WTC11 (cell line): ENCODE results near the gene RAPGEF6. TPM values are rescaled to one million over a fixed set of nuclear protein-coding genes. Genes with fewer than 3 reads are reported as not detected.

ENCODE experiments used
- ATAC-seq: fragments of 200-7000 bp; cut with Tn5 transposase; 2 replicates; pipeline ENCODE4 v1.10.0; 2021; ENCODE audit warnings: mild to moderate bottlenecking, moderate library complexity
- CTCF ChIA-PET: fragments of 300-600 bp; sonication (Branson Sonifier 250); formaldehyde crosslinking; loops from one replicate; lab custom pipeline; 2021; ENCODE audit warnings: antibody characterized with exemption; lab: Charles Lee
- POLR2A ChIA-PET: fragments of 350-600 bp; sonication (Branson Sonifier 250); formaldehyde crosslinking; loops from one replicate; lab custom pipeline; 2021; ENCODE audit warnings: antibody characterized with exemption; lab: Charles Lee
- DNase-seq: peaks from one replicate; pipeline ENCODE4 v3.0.0; 2021; ENCODE audit warnings: low spot score
- H3K27ac Mint-ChIP-seq: 2 replicates; pipeline ENCODE4 v1.8.0; 2021; ENCODE audit warnings: mixed read lengths
- H3K27me3 Mint-ChIP-seq: 2 replicates; pipeline ENCODE4 v1.8.0; 2021; ENCODE audit warnings: low read depth, mild to moderate bottlenecking, moderate library complexity, mixed read lengths
- H3K36me3 Mint-ChIP-seq: 2 replicates; pipeline ENCODE4 v1.8.0; 2021; ENCODE audit warnings: mixed read lengths
- H3K4me1 Mint-ChIP-seq: 2 replicates; pipeline ENCODE4 v1.8.0; 2022; ENCODE audit warnings: mixed read lengths
- H3K4me3 Mint-ChIP-seq: 2 replicates; pipeline ENCODE4 v1.8.0; 2021; ENCODE audit warnings: mild to moderate bottlenecking, moderate library complexity, mixed read lengths
- H3K9me3 Mint-ChIP-seq: 2 replicates; pipeline ENCODE4 v1.8.0; 2021; ENCODE audit warnings: mixed read lengths
- ATF1 ChIP-seq: sonication (generic); formaldehyde crosslinking; IDR thresholded peaks from 2 replicates; pipeline ENCODE4 v1.8.1; 2023; ENCODE audit warnings: mild to moderate bottlenecking, moderate library complexity, missing genetic modification reagents
- CBFB ChIP-seq: sonication (generic); formaldehyde crosslinking; IDR thresholded peaks from 2 replicates; pipeline ENCODE4 v1.8.1; 2022; ENCODE audit warnings: mild to moderate bottlenecking, low read depth, missing genetic modification reagents
- CREB1 ChIP-seq: sonication (generic); formaldehyde crosslinking; IDR thresholded peaks from 2 replicates; pipeline ENCODE4 v1.8.0; 2023; ENCODE audit warnings: mild to moderate bottlenecking, missing genetic modification reagents
- EMX1 ChIP-seq: fragments of 250-450 bp; sonication (Bioruptor Pico); IDR thresholded peaks from 2 replicates; pipeline ENCODE4 v1.8.0; 2021; ENCODE audit warnings: mild to moderate bottlenecking
- FOXK1 ChIP-seq: sonication (generic); formaldehyde crosslinking; IDR thresholded peaks from 2 replicates; pipeline ENCODE4 v1.8.0; 2022; ENCODE audit warnings: mild to moderate bottlenecking, moderate library complexity, missing genetic modification reagents
- GTF2I ChIP-seq: fragments of 250-450 bp; sonication (Bioruptor Pico); conservative IDR thresholded peaks from 2 replicates; pipeline ENCODE4 v1.4.0; 2021; ENCODE audit warnings: mild to moderate bottlenecking
- JAZF1 ChIP-seq: fragments of 250-450 bp; sonication (Bioruptor Pico); IDR thresholded peaks from 2 replicates; pipeline ENCODE4 v1.9.0; 2021; ENCODE audit warnings: moderate library complexity, mild to moderate bottlenecking, inconsistent platforms
- NFE2L1 ChIP-seq: sonication (generic); formaldehyde crosslinking; IDR thresholded peaks from 2 replicates; pipeline ENCODE4 v1.8.1; 2023; ENCODE audit warnings: missing genetic modification reagents
- PRRX2 ChIP-seq: fragments of 250-450 bp; sonication (Bioruptor Pico); IDR thresholded peaks from 2 replicates; pipeline ENCODE4 v1.8.0; 2021; ENCODE audit warnings: mild to moderate bottlenecking
- SMAD3 ChIP-seq: sonication (generic); formaldehyde crosslinking; IDR thresholded peaks from 2 replicates; pipeline ENCODE4 v1.8.0; 2022; ENCODE audit warnings: missing genetic modification reagents, mild to moderate bottlenecking, borderline replicate concordance
- TCF7 ChIP-seq: sonication (generic); formaldehyde crosslinking; IDR thresholded peaks from 2 replicates; pipeline ENCODE4 v1.8.0; 2022; ENCODE audit warnings: mild to moderate bottlenecking, low read depth, missing genetic modification reagents, moderate library complexity
- TP53 ChIP-seq: sonication (generic); formaldehyde crosslinking; IDR thresholded peaks from 2 replicates; pipeline ENCODE4 v1.8.1; 2023; ENCODE audit warnings: mild to moderate bottlenecking, missing genetic modification reagents
- ZNF138 ChIP-seq: sonication (generic); formaldehyde crosslinking; conservative IDR thresholded peaks from 2 replicates; pipeline ENCODE4 v1.8.1; 2022; ENCODE audit warnings: mild to moderate bottlenecking, moderate library complexity, missing genetic modification reagents
- ZNF219 ChIP-seq: sonication (generic); formaldehyde crosslinking; IDR thresholded peaks from 2 replicates; pipeline ENCODE4 v1.8.0; 2023; ENCODE audit warnings: missing genetic modification reagents, mild to moderate bottlenecking, borderline replicate concordance
- ZNF317 ChIP-seq: sonication (generic); formaldehyde crosslinking; IDR thresholded peaks from 2 replicates; pipeline ENCODE4 v1.8.1; 2023; ENCODE audit warnings: low read depth, mild to moderate bottlenecking, moderate library complexity, missing genetic modification reagents, borderline replicate concordance
- total RNA-seq: library from RNA; stranded (reverse); gene quantifications from 3 replicates; pipeline ENCODE4 v1.2.3, GENCODE V29; 2021
- TF ChIP-seq, protein P1 (sequence below): sonication (generic); formaldehyde crosslinking; IDR thresholded peaks from 2 replicates; pipeline ENCODE4 v1.8.1; 2023; ENCODE audit warnings: mild to moderate bottlenecking, moderate library complexity, missing genetic modification reagents
- TF ChIP-seq, protein P2 (sequence below): sonication (generic); formaldehyde crosslinking; IDR thresholded peaks from 2 replicates; pipeline ENCODE4 v1.8.1; 2023; ENCODE audit warnings: mild to moderate bottlenecking, missing genetic modification reagents
- TF ChIP-seq, protein P3 (sequence below): sonication (generic); formaldehyde crosslinking; IDR thresholded peaks from 2 replicates; pipeline ENCODE4 v1.8.0; 2023; ENCODE audit warnings: missing genetic modification reagents, mild to moderate bottlenecking, borderline replicate concordance
- TF ChIP-seq, protein P4 (sequence below): sonication (generic); formaldehyde crosslinking; IDR thresholded peaks from 2 replicates; pipeline ENCODE4 v1.8.1; 2022; ENCODE audit warnings: mild to moderate bottlenecking, missing genetic modification reagents, moderate library complexity, borderline replicate concordance
- TF ChIP-seq, protein P5 (sequence below): sonication (generic); formaldehyde crosslinking; IDR thresholded peaks from 2 replicates; pipeline ENCODE4 v1.8.0; 2022; ENCODE audit warnings: mild to moderate bottlenecking, missing genetic modification reagents
- TF ChIP-seq, protein P6 (sequence below): sonication (generic); formaldehyde crosslinking; IDR thresholded peaks from 2 replicates; pipeline ENCODE4 v1.8.1; 2022; ENCODE audit warnings: low read depth, mild to moderate bottlenecking, moderate library complexity, missing genetic modification reagents, borderline replicate concordance

Gene RAPGEF6
- total RNA-seq, 1 experiment from 2014 or later = 18.0 TPM

DNA sequence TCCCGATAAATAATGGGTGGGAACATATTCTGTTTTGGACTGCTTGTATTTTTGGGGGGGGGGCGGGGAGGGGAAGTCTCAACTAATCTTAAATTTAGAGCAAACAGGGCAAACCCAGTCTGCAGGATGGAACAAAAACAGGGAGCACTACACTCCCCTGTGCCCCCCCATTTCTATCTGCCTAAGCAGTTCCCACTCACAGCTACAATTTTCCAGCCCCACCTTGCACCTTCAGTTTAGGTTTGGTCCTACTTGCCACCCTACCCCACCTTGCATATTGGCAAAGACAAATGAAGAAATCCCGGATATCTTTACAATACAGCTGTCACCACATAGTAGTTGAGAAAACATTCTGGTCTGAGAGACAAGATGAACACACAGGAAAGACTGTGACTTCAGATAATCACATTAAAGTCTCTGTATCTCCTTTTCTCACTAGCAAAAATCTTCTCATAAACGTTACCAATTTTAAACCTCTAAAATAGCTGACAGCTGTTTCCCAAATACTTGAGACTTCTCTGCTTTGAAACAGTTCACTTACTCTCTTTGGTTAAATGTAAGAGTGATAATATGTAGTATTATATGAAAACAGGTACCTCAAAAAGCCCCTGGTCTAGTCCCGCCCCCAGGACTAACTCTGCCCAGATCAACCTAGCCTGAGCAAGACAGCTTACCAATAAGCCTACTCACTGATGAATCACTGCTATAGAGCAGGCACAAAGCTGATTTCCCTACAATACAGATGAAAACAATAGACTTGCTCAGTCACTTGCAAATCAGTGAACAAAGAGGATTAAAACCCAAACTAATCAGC lies 5.2 kb upstream of the RAPGEF6 start:
- DNase-seq (no peak), ATAC-seq (peak; percentile 73)
- TF ChIP-seq, protein P1, sequence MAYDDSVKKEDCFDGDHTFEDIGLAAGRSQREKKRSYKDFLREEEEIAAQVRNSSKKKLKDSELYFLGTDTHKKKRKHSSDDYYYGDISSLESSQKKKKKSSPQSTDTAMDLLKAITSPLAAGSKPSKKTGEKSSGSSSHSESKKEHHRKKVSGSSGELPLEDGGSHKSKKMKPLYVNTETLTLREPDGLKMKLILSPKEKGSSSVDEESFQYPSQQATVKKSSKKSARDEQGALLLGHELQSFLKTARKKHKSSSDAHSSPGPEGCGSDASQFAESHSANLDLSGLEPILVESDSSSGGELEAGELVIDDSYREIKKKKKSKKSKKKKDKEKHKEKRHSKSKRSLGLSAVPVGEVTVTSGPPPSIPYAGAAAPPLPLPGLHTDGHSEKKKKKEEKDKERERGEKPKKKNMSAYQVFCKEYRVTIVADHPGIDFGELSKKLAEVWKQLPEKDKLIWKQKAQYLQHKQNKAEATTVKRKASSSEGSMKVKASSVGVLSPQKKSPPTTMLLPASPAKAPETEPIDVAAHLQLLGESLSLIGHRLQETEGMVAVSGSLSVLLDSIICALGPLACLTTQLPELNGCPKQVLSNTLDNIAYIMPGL (CRISPR knock-in tag) = no peak
- TF ChIP-seq CREB1 (CRISPR knock-in tag) (no peak), ZNF138 (no peak), EMX1 (CRISPR knock-in tag) (no peak), CBFB (no peak), JAZF1 (CRISPR knock-in tag) (no peak), FOXK1 (CRISPR knock-in tag) (no peak)
- TF ChIP-seq, protein P2, sequence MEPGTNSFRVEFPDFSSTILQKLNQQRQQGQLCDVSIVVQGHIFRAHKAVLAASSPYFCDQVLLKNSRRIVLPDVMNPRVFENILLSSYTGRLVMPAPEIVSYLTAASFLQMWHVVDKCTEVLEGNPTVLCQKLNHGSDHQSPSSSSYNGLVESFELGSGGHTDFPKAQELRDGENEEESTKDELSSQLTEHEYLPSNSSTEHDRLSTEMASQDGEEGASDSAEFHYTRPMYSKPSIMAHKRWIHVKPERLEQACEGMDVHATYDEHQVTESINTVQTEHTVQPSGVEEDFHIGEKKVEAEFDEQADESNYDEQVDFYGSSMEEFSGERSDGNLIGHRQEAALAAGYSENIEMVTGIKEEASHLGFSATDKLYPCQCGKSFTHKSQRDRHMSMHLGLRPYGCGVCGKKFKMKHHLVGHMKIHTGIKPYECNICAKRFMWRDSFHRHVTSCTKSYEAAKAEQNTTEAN (CRISPR knock-in tag) = no peak
- ChIA-PET POLR2A (no interaction called here), CTCF (interaction anchor here (0.6 to 1.8 kb wide), 3 partner anchors 44 to 368 kb away, joined by 4 to 7 read pairs (median 6); no protein-coding TSS in a partner anchor)
- Mint-ChIP-seq H3K4me1 (peaks cover 10% of the 10 kb centered on the region), H3K36me3 (peaks cover 9% of the 10 kb centered on the region), H3K9me3 (no peaks in the 10 kb centered on the region), H3K4me3 (no peak overlapping the region), H3K27me3 (no peaks in the 10 kb centered on the region), H3K27ac (no peak overlapping the region; the same call in 1 of the 2 replicates)

DNA sequence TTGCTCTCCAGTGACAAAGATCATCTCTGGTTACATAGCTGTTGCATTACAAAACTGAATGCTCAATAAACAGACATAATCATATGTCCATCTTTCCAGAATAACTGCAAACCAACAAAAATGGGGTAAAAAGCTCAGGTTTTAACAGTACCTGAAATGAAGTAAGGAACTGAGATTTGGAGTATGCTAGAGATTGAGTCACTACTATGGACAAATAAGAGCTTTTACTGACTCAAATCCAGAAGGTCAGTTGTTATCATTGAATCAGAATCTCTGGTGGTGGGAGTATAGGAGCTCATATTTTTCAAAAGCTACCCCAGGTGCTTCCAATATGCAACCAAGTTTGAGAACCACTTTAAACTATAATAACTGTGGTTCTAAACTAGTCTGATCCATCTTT lies 4.1 kb upstream of the RAPGEF6 start:
- POLR2A ChIA-PET = no interaction called here
- TF ChIP-seq GTF2I (CRISPR knock-in tag) (no peak), ZNF317 (CRISPR knock-in tag) (no peak), PRRX2 (CRISPR knock-in tag) (no peak), ATF1 (CRISPR knock-in tag) (no peak), ZNF219 (CRISPR knock-in tag) (no peak), TP53 (no peak), TCF7 (CRISPR knock-in tag) (no peak), NFE2L1 (CRISPR knock-in tag) (no peak), ZNF138 (no peak), SMAD3 (CRISPR knock-in tag) (no peak)
- TF ChIP-seq, protein P3, sequence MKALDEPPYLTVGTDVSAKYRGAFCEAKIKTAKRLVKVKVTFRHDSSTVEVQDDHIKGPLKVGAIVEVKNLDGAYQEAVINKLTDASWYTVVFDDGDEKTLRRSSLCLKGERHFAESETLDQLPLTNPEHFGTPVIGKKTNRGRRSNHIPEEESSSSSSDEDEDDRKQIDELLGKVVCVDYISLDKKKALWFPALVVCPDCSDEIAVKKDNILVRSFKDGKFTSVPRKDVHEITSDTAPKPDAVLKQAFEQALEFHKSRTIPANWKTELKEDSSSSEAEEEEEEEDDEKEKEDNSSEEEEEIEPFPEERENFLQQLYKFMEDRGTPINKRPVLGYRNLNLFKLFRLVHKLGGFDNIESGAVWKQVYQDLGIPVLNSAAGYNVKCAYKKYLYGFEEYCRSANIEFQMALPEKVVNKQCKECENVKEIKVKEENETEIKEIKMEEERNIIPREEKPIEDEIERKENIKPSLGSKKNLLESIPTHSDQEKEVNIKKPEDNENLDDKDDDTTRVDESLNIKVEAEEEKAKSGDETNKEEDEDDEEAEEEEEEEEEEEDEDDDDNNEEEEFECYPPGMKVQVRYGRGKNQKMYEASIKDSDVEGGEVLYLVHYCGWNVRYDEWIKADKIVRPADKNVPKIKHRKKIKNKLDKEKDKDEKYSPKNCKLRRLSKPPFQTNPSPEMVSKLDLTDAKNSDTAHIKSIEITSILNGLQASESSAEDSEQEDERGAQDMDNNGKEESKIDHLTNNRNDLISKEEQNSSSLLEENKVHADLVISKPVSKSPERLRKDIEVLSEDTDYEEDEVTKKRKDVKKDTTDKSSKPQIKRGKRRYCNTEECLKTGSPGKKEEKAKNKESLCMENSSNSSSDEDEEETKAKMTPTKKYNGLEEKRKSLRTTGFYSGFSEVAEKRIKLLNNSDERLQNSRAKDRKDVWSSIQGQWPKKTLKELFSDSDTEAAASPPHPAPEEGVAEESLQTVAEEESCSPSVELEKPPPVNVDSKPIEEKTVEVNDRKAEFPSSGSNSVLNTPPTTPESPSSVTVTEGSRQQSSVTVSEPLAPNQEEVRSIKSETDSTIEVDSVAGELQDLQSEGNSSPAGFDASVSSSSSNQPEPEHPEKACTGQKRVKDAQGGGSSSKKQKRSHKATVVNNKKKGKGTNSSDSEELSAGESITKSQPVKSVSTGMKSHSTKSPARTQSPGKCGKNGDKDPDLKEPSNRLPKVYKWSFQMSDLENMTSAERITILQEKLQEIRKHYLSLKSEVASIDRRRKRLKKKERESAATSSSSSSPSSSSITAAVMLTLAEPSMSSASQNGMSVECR (CRISPR knock-in tag) = no peak
- TF ChIP-seq, protein P4, sequence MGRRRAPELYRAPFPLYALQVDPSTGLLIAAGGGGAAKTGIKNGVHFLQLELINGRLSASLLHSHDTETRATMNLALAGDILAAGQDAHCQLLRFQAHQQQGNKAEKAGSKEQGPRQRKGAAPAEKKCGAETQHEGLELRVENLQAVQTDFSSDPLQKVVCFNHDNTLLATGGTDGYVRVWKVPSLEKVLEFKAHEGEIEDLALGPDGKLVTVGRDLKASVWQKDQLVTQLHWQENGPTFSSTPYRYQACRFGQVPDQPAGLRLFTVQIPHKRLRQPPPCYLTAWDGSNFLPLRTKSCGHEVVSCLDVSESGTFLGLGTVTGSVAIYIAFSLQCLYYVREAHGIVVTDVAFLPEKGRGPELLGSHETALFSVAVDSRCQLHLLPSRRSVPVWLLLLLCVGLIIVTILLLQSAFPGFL (CRISPR knock-in tag) = no peak
- TF ChIP-seq, protein P5, sequence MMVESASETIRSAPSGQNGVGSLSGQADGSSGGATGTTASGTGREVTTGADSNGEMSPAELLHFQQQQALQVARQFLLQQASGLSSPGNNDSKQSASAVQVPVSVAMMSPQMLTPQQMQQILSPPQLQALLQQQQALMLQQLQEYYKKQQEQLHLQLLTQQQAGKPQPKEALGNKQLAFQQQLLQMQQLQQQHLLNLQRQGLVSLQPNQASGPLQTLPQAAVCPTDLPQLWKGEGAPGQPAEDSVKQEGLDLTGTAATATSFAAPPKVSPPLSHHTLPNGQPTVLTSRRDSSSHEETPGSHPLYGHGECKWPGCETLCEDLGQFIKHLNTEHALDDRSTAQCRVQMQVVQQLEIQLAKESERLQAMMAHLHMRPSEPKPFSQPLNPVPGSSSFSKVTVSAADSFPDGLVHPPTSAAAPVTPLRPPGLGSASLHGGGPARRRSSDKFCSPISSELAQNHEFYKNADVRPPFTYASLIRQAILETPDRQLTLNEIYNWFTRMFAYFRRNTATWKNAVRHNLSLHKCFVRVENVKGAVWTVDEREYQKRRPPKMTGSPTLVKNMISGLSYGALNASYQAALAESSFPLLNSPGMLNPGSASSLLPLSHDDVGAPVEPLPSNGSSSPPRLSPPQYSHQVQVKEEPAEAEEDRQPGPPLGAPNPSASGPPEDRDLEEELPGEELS (CRISPR knock-in tag) = no peak
- TF ChIP-seq, protein P6, sequence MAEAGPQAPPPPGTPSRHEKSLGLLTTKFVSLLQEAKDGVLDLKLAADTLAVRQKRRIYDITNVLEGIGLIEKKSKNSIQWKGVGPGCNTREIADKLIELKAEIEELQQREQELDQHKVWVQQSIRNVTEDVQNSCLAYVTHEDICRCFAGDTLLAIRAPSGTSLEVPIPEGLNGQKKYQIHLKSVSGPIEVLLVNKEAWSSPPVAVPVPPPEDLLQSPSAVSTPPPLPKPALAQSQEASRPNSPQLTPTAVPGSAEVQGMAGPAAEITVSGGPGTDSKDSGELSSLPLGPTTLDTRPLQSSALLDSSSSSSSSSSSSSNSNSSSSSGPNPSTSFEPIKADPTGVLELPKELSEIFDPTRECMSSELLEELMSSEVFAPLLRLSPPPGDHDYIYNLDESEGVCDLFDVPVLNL (CRISPR knock-in tag) = no peak
- TF ChIP-seq, all 79 proteins: peak for 0
- no peak overlapping the region for H3K4me3 Mint-ChIP-seq
- H3K36me3 Mint-ChIP-seq = no peaks in the 10 kb centered on the region
- H3K4me1 Mint-ChIP-seq = peaks cover 11% of the 10 kb centered on the region
- H3K27ac Mint-ChIP-seq = no peak overlapping the region
- H3K9me3 Mint-ChIP-seq = no peaks in the 10 kb centered on the region
- H3K27me3 Mint-ChIP-seq = no peaks in the 10 kb centered on the region
- ATAC-seq (no peak), DNase-seq (no peak)
- CTCF ChIA-PET = no interaction called here
